Measurements from ENCODE around the gene MAGEF1.
A peak's percentile ranks its signal among the peaks of the same experiment; 100 is the strongest.

MAGEF1 gene

GRCh38 chr3:184728010-184728527 lies 16.2 kb upstream of the MAGEF1 start:
- TF ChIP-seq CTCF (IDR thresholded peaks at IDR 0.05; ENCODE audit: low read depth, low read length) = no peak
- no peak for DNase-seq (ENCODE audit: extremely low read depth, low read depth)

DNA sequence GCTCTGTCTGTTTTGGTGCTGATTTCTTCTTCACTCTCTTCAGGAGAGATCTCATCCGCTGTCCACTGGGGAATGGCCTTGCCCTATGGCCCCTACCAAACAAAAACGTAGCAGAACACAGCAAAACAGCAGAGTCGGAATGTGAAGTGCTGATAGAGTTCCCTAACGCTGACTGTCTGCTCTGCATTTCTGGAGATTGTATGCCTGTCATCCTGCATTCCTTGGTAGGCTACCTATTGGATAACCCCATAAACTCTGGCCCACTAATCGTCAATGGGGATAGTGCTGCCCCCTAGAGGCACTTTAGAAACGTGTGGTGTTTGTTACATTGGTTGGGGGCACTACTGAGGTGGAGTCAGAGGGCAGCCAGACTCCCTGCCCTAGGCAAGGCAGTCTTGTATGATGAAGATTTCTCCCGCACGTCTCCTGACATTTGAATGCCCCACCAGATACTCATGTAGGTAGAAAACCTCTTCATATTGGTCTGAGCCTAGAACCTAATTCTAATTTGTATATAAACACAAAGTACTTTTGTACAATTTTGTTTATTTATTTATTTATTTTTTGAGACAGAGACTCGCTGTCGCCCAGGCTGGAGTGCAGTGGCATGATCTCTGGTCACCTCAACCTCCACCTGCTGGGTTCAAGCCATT lies 15.6 kb upstream of the MAGEF1 start:
- DNase-seq (ENCODE audit: extremely low read depth, low read depth) = no peak
- TF ChIP-seq CTCF (IDR thresholded peaks at IDR 0.05; ENCODE audit: low read depth, low read length) = peak; percentile 82

DNA sequence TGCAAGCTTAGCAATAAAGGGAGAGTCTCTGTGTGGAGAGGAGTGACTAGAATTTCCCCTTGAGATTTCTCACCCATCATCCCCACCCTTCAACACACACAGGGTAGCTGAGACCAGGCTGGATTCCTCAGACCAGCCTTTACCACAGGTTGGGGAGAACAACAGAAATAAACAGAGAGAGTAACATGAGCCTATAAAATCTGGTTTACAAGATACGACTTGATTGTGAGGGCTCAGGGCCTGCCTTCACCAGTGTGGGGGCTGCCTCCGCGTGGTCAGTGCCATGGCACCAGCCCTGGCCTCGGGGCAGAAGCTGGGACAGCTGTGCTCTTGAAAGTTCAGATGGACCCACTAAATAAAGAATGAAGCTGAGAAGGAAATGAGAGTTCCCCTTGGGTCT lies 14.6 kb upstream of the MAGEF1 start:
- no peak for TF ChIP-seq CTCF (IDR thresholded peaks at IDR 0.05; ENCODE audit: low read depth, low read length)

GRCh38 chr3:184725176-184725719 lies 13.4 kb upstream of the MAGEF1 start:
- no peak for TF ChIP-seq CTCF (IDR thresholded peaks at IDR 0.05; ENCODE audit: low read depth, low read length)
- no peak for DNase-seq (ENCODE audit: extremely low read depth, low read depth)

More for the DNA sequence above, 14.6 kb upstream of the MAGEF1 start:
- no peak for DNase-seq (ENCODE audit: extremely low read depth, low read depth)

DNA sequence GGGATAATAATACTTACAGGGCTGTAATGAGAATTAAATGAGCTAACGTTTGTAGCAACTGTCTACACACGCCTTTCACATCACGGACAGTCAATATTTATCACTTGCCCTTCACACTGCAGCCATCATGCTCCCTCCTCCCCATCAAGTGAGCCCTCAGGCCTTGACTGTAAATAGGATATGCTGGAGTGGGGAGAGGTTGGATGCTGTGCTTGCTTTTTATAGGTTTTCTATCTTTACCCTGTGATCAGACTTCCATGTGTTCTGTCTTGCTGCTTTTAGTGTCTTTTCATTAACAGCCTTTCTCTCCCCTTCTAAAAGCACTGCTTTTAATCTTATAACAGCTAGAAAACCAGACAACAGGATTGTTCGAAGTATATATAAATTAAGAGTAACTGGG lies 12.8 kb upstream of the MAGEF1 start:
- no peak for DNase-seq (ENCODE audit: extremely low read depth, low read depth)
- no peak for TF ChIP-seq CTCF (IDR thresholded peaks at IDR 0.05; ENCODE audit: low read depth, low read length)

GRCh38 chr3:184719709-184720108 lies 7.8 kb upstream of the MAGEF1 start:
- TF ChIP-seq CTCF (IDR thresholded peaks at IDR 0.05; ENCODE audit: low read depth, low read length) = no peak
- no peak for DNase-seq (ENCODE audit: extremely low read depth, low read depth)

DNA sequence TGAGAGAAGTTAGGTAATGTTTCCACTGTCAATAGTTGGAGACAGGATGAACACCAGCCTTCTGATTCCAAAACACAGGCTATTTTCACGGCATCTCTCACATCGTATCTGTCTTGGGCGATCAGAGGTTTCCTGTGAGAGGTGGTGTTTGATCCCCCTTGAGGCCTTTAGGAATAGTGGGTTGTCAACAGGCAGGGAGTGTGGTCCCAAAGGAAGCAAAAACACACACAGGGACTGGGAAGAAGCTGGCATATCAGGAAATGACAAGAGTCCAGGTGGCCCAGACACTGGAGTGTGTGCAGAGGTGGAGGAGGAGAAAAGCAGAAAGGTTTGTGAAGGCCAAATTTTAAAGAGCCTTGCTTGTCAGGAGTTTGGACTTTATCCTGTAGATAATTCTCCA lies 6.6 kb upstream of the MAGEF1 start:
- TF ChIP-seq CTCF (IDR thresholded peaks at IDR 0.05; ENCODE audit: low read depth, low read length) = no peak

More for the DNA sequence above, 6.6 kb upstream of the MAGEF1 start:
- DNase-seq (ENCODE audit: extremely low read depth, low read depth) = no peak

All from AG09319 (cell line).